H54 (cell line): ENCODE data around the gene MAS1L.

Experiments used
- DNase-seq: peaks from one replicate; pipeline ENCODE4 v3.0.0; 2011; ENCODE audit warnings: low spot score, mixed read lengths; ENCODE audit not compliant: insufficient read length
- FAIRE-seq: peaks from 3 replicates; lab custom pipeline; 2011; peaks lifted over from hg19 to GRCh38; lab: Jason Lieb, UNC
- POLR2A ChIP-seq: IDR thresholded peaks from 2 replicates; pipeline ENCODE4 v1.6.1; 2011; ENCODE audit warnings: low read depth, mild to moderate bottlenecking, low read length

MAS1L gene

GRCh38 chr6:29487660-29488059, at the start of gene MAS1L:
MAS1L (minus strand) TSS chr6:29487956; CDS start chr6:29487902, 54 bp downstream.
- DNase-seq (no peak), FAIRE-seq (no peak)
- no peak for TF ChIP-seq POLR2A

- DNase-seq (no peak), FAIRE-seq (no peak)
- no peak for TF ChIP-seq POLR2A
These were observed 44.7 kb upstream of the MAS1L start for GRCh38 chr6:29532320-29532951.

GRCh38 chr6:29531668-29532067, 43.9 kb upstream of the MAS1L start:
- FAIRE-seq (no peak), DNase-seq (no peak)
- TF ChIP-seq POLR2A: no peak

GRCh38 chr6:29530671-29531310, 43.0 kb upstream of the MAS1L start:
- no peak for FAIRE-seq
- TF ChIP-seq POLR2A: no peak

GRCh38 chr6:29529956-29530355, 42.2 kb upstream of the MAS1L start:
- no peak for FAIRE-seq
- TF ChIP-seq POLR2A: no peak
- no peak for DNase-seq

More at GRCh38 chr6:29530671-29531310, 43.0 kb upstream of the MAS1L start:
- no peak for DNase-seq

- FAIRE-seq (no peak), DNase-seq (no peak)
- TF ChIP-seq POLR2A: no peak
These were observed 41.3 kb upstream of the MAS1L start for GRCh38 chr6:29528988-29529560.

- no peak for TF ChIP-seq POLR2A
- FAIRE-seq: no peak
- no peak for DNase-seq
These were observed 40.7 kb upstream of the MAS1L start for GRCh38 chr6:29528300-29528931.

- DNase-seq: no peak
- no peak for FAIRE-seq
- no peak for TF ChIP-seq POLR2A
These were observed 39.8 kb upstream of the MAS1L start for GRCh38 chr6:29527564-29527963.

GRCh38 chr6:29527126-29527525, 39.4 kb upstream of the MAS1L start:
- FAIRE-seq (no peak), DNase-seq (no peak)
- no peak for TF ChIP-seq POLR2A

- TF ChIP-seq POLR2A: no peak
- FAIRE-seq (no peak), DNase-seq (no peak)
These were observed 37.5 kb upstream of the MAS1L start for GRCh38 chr6:29525311-29525639.

GRCh38 chr6:29524444-29525310, 36.9 kb upstream of the MAS1L start:
- DNase-seq (no peak), FAIRE-seq (no peak)
- TF ChIP-seq POLR2A: no peak

GRCh38 chr6:29524044-29524443, 36.3 kb upstream of the MAS1L start:
- no peak for TF ChIP-seq POLR2A
- no peak for FAIRE-seq
- DNase-seq: no peak

GRCh38 chr6:29522227-29522626, 34.5 kb upstream of the MAS1L start:
- FAIRE-seq (no peak), DNase-seq (no peak)
- TF ChIP-seq POLR2A: no peak

GRCh38 chr6:29521006-29521680, 33.4 kb upstream of the MAS1L start:
- DNase-seq: no peak
- FAIRE-seq: no peak
- no peak for TF ChIP-seq POLR2A
